Left lung (tissue), 10 donors: ENCODE measurements around the gene RBM33. TPM values are rescaled to one million over a fixed set of nuclear protein-coding genes. Genes with fewer than 3 reads are reported as not detected.
A peak's percentile ranks its signal among the peaks of the same experiment; 100 is the strongest.

ENCODE experiments used
- ATAC-seq: fragments of 200-7000 bp; cut with Tn5 transposase; one replicate; pipeline ENCODE4 v1.9.1; 2020; ENCODE audit warnings: moderate library complexity
- DNase-seq, 4 donors: peaks; one replicate each; pipeline ENCODE4 v3.0.0-alpha.2; 2013 to 2020
- H3K27ac ChIP-seq, 2 donors: fragments of 200-600 bp; sonication (generic) in 1 of 2; one replicate each; pipeline versions ENCODE4 v1.5.0 to v1.8.0; 2020 to 2021
- H3K27me3 ChIP-seq, 2 donors: fragments of 200-600 bp; sonication (generic) in 1 of 2; one replicate each; pipeline versions ENCODE4 v1.5.0 to v1.8.0; 2020 to 2021
- H3K36me3 ChIP-seq, 2 donors: fragments of 200-600 bp; sonication (generic) in 1 of 2; one replicate each; pipeline versions ENCODE4 v1.5.0 to v1.8.0; 2020 to 2021
- H3K4me1 ChIP-seq, 2 donors: fragments of 200-600 bp; one replicate each; pipeline ENCODE4 v1.8.0; 2021
- H3K4me3 ChIP-seq, 2 donors: fragments of 200-600 bp; sonication (generic) in 1 of 2; one replicate each; pipeline versions ENCODE4 v1.5.0 to v1.8.0; 2020 to 2021; ENCODE audit warnings: mild to moderate bottlenecking in 1 of 2
- H3K9me3 ChIP-seq, 2 donors: fragments of 200-600 bp; sonication (generic) in 1 of 2; one replicate each; pipeline versions ENCODE4 v1.5.0 to v1.8.0; 2020 to 2021
- intact Hi-C, 2 donors: fragments of 100-400 bp; cut with DNase I; formaldehyde crosslinking; loops; one replicate each; pipeline versions ENCODE4 v1.11.2 to v1.14.2; 2022
- polyA plus RNA-seq, 6 donors: library from polyadenylated mRNA; unstranded; fragments of 120-200 nt; gene quantifications; one replicate each; pipeline ENCODE4 v1.2.1, GENCODE V29; 2013; ENCODE audit not compliant: insufficient read length in 6 of 6
- total RNA-seq, 2 donors: library from RNA; stranded (reverse); fragmentation: NEBNext Ultra II Directional; extraction: Animal tissue kit (Norgen Biotek cat#: 25700); gene quantifications; one replicate each; pipeline ENCODE4 v1.2.1, GENCODE V29; 2021
- TF ChIP-seq, protein P1 (sequence below), 2 donors: fragments of 200-600 bp; sonication (generic) in 1 of 2; IDR thresholded peaks; one replicate each; pipeline versions ENCODE4 v1.5.0 to v1.8.0; 2021; ENCODE audit warnings: antibody characterized with exemption in 2 of 2
- donor health status: DM: no; HTN: yes; CAD: no.
- donor health status: DM: no; HTN: no; CAD: no.

RBM33 gene
- total and polyA plus RNA-seq, 8 donors, result 35.2 to 56.4 (median 45.0) TPM

DNA sequence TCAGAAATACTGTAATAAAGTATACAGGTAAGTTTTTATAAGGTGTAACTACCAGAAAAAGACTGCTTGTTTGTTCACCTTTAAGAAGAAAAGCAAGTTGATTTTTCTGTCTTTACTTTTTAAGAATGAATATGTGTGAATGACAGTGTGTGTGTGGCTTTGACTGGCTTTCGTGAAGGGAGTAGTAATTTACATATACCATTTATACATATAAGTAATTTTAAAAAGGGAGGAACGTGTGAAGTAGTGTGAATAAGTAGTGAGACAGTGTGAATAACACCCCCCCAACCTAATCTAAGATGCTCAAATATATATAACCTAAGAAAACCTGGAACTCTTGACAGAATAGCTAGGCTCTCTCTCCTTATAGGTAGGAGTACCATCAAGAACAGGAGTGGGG, 33.2 kb downstream of the RBM33 start:
- no peak for ATAC-seq
- Histone ChIP-seq H3K27ac (no peak overlapping the region), H3K27me3 (no peaks in the 10 kb centered on the region), H3K36me3 (peaks cover 0 to 50% of the 10 kb centered on the region in 2 donors), H3K4me3 (no peak overlapping the region), H3K9me3 (no peaks in the 10 kb centered on the region), H3K4me1 (peaks cover 0 to 14% of the 10 kb centered on the region in 2 donors)
- intact Hi-C loops, result no loop called here
- TF ChIP-seq, protein P1, sequence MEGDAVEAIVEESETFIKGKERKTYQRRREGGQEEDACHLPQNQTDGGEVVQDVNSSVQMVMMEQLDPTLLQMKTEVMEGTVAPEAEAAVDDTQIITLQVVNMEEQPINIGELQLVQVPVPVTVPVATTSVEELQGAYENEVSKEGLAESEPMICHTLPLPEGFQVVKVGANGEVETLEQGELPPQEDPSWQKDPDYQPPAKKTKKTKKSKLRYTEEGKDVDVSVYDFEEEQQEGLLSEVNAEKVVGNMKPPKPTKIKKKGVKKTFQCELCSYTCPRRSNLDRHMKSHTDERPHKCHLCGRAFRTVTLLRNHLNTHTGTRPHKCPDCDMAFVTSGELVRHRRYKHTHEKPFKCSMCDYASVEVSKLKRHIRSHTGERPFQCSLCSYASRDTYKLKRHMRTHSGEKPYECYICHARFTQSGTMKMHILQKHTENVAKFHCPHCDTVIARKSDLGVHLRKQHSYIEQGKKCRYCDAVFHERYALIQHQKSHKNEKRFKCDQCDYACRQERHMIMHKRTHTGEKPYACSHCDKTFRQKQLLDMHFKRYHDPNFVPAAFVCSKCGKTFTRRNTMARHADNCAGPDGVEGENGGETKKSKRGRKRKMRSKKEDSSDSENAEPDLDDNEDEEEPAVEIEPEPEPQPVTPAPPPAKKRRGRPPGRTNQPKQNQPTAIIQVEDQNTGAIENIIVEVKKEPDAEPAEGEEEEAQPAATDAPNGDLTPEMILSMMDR (IDR thresholded peaks at IDR 0.05), result no peak
- DNase-seq, result no peak

DNA sequence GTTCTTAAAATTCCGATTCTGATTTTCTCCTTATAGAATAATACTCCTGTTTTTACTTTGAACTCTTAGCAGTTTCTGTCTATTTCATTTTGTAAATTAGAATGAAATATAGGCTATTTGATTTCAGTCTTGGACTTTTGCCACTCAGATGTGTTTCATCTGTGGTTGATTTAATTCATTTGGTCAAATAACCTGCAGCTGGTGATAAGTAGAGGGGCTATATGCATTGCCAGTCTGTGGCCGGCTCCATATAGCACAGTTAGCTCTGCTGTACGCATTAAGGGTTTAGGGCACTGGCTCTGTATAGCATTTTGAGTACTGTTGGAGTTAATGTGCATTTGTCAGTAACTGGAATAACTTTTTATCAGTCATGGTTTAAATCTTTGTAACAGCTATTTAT, 35.7 kb downstream of the RBM33 start:
- Histone ChIP-seq H3K4me1 (peaks cover 0 to 14% of the 10 kb centered on the region in 2 donors), H3K9me3 (no peaks in the 10 kb centered on the region), H3K27ac (no peak overlapping the region), H3K27me3 (no peaks in the 10 kb centered on the region), H3K4me3 (no peak overlapping the region), H3K36me3 (peaks cover 0 to 60% of the 10 kb centered on the region in 2 donors)
- ATAC-seq, result no peak
- no peak for DNase-seq
- intact Hi-C loops, result no loop called here
- TF ChIP-seq, protein P1 (IDR thresholded peaks at IDR 0.05), result no peak

DNA sequence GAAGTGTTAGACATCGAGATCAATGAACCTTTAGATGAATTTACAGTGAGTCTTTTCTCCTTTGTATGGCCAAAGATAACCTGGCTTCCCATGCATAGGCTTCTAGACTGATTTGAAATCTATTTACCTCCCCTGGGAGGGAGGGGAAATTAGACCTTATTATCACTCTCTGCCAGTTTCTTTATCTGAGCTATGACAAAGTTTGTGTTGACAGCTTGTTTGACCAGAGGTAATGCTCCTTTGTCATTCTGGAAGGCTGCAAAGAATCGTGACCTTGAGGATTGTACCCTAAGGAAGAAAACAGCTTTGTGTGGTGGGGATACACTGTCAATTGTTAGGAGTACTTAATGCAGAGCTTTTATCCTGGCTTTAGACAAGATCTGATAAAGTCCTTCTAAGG, 36.4 kb downstream of the RBM33 start:
- intact Hi-C loops, result no loop called here
- TF ChIP-seq, protein P1 (IDR thresholded peaks at IDR 0.05), result no peak
- Histone ChIP-seq H3K36me3 (peaks cover 0 to 65% of the 10 kb centered on the region in 2 donors), H3K27me3 (no peaks in the 10 kb centered on the region), H3K4me1 (peaks cover 0 to 12% of the 10 kb centered on the region in 2 donors), H3K27ac (no peak overlapping the region), H3K9me3 (no peaks in the 10 kb centered on the region), H3K4me3 (no peak overlapping the region)
- DNase-seq, result no peak
- ATAC-seq, result no peak

DNA sequence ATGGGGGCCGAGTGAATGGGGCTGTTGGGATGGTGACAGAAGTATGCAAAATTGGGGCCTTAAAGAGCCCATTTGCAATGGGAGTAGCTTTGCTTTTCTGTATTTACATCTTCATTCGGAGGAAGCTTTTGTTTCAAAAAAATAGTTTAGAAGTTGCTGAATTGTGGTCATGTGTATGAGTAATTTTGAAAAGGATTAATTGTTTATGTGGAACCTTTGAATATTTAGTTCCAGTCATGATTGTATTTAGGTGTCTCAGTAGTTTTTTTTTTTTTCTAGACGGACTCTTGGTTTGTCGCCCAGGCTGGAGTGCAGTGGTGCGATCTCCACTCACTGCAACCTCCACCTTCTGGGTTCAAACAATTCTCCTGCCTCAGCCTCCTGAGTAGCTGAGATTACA, 37.2 kb downstream of the RBM33 start:
- ATAC-seq (no peak), DNase-seq (peak in 1 of 4 donors; percentile 25)
- Histone ChIP-seq H3K27me3 (no peaks in the 10 kb centered on the region), H3K4me1 (peaks cover 0 to 4% of the 10 kb centered on the region in 2 donors), H3K27ac (no peak overlapping the region), H3K36me3 (peaks cover 0 to 71% of the 10 kb centered on the region in 2 donors), H3K9me3 (no peaks in the 10 kb centered on the region), H3K4me3 (no peak overlapping the region)
- intact Hi-C loops, result no loop called here
- TF ChIP-seq, protein P1 (IDR thresholded peaks at IDR 0.05), result no peak

DNA sequence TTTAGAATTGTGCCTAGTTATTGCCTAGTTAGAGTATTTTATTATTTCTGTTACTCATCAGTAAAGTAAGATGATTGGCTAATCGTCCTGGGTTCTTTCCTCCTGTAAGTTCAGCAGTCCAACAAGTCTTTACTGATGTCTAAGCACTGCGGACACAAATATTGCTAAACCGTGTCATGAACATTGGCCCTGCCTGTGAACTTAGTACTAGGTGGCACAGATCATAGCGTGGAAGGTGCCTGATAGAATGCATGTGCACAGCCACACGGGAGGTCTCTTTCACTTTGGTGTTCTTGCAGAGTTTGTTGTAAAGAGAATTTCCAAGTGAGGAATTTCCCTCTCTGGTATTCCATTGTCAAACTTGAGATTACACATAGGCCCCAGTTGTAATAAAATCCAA, 38.0 kb downstream of the RBM33 start:
- Histone ChIP-seq H3K4me1 (no peaks in the 10 kb centered on the region), H3K27ac (no peak overlapping the region), H3K9me3 (no peaks in the 10 kb centered on the region), H3K4me3 (no peak overlapping the region), H3K27me3 (no peaks in the 10 kb centered on the region), H3K36me3 (peaks cover 0 to 65% of the 10 kb centered on the region in 2 donors)
- ATAC-seq, result no peak
- intact Hi-C loops, result no loop called here
- TF ChIP-seq, protein P1 (IDR thresholded peaks at IDR 0.05), result no peak
- DNase-seq, result no peak
